Amniotic epithelial cell (primary cell): ENCODE data around the gene LCMT1.
"Not testable (repeated sequence)": the region's sequence is repeated elsewhere in the genome, so short reads cannot be mapped to it uniquely, and the experiment has no call there.

Experiments
- DNase-seq: peaks from one replicate; pipeline ENCODE4 v3.0.0-alpha.2; 2010; ENCODE audit warnings: low read depth

Gene LCMT1

GRCh38 chr16:25143928-25144327 lies 32.4 kb downstream of the LCMT1 start:
- no peak for DNase-seq

GRCh38 chr16:25148568-25149215 lies 37.1 kb downstream of the LCMT1 start:
- DNase-seq, result no peak

GRCh38 chr16:25151996-25152395 lies 40.5 kb downstream of the LCMT1 start:
- peak; percentile 56 for DNase-seq

GRCh38 chr16:25155553-25156460 lies 44.3 kb downstream of the LCMT1 start:
- DNase-seq, result peak; percentile 93

GRCh38 chr16:25157271-25157875 lies 45.8 kb downstream of the LCMT1 start:
- DNase-seq, result no peak

GRCh38 chr16:25158401-25158800 lies 46.9 kb downstream of the LCMT1 start:
- peak; percentile 81 for DNase-seq

GRCh38 chr16:25161753-25162367 lies 50.3 kb downstream of the LCMT1 start:
- DNase-seq, result no peak

- DNase-seq, result no peak
These were observed 52.1 kb downstream of the LCMT1 start for GRCh38 chr16:25163683-25164082.

GRCh38 chr16:25165284-25165683 lies 53.7 kb downstream of the LCMT1 start:
- no peak for DNase-seq

GRCh38 chr16:25167920-25168319 lies 56.4 kb downstream of the LCMT1 start:
- DNase-seq, result not testable (repeated sequence)

- no peak for DNase-seq
These were observed 59.8 kb downstream of the LCMT1 start for GRCh38 chr16:25171390-25171789.

- no peak for DNase-seq
These were observed 61.3 kb downstream of the LCMT1 start for GRCh38 chr16:25172831-25173230.

- no peak for DNase-seq
These were observed 62.7 kb downstream of the LCMT1 start for GRCh38 chr16:25174285-25174684.

- DNase-seq, result no peak
These were observed 64.6 kb downstream of the LCMT1 start for GRCh38 chr16:25176136-25176535.

- DNase-seq, result no peak
These were observed 65.9 kb downstream of the LCMT1 start for GRCh38 chr16:25177512-25177830.

GRCh38 chr16:25177831-25178688 lies 66.5 kb downstream of the LCMT1 start:
- DNase-seq, result peak; percentile 47

- DNase-seq, result not testable (repeated sequence)
These were observed 69.7 kb downstream of the LCMT1 start for GRCh38 chr16:25181236-25181635.

- peak; percentile 11 for DNase-seq
These were observed 73.2 kb downstream of the LCMT1 start for GRCh38 chr16:25184771-25185170.

GRCh38 chr16:25187491-25187795 lies 75.9 kb downstream of the LCMT1 start:
- DNase-seq, result no peak

GRCh38 chr16:25189305-25189704 lies 77.8 kb downstream of the LCMT1 start:
- DNase-seq, result no peak

- DNase-seq, result no peak
These were observed 80.6 kb downstream of the LCMT1 start for GRCh38 chr16:25192096-25192495.
